GM12872 (cell line): Measurements from ENCODE around the gene SPOCD1.

ENCODE experiments used
- CTCF ChIP-seq: IDR thresholded peaks from 3 replicates; pipeline ENCODE4 v1.5.1; 2011; ENCODE audit warnings: low read depth, mild to moderate bottlenecking, low read length, moderate library complexity; ENCODE audit not compliant: insufficient read depth

The SPOCD1 gene

GRCh38 chr1:31778763-31779488 lies 36.9 kb downstream of the SPOCD1 start:
- TF ChIP-seq CTCF, result no peak

GRCh38 chr1:31776516-31776915 lies 39.3 kb downstream of the SPOCD1 start:
- no peak for TF ChIP-seq CTCF

DNA sequence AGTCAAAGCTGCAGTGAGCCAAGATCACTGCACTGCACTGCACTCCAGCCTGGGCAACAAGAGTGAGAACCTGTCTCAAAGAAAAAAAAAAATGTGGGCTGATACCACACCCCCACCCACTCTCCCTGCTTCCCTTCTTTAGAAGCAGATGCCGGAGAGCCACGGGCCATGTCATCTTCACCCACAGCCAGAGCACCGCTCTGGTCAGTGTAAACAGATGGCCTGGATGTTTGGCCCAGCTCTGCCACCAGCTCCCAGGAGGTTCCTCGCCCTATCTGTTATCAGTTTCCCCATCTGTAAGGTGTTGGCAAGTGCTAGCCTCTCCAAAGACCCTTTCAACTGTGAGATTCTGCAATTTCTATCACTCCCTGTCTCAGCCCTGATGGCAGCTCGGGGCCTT lies 39.8 kb downstream of the SPOCD1 start:
- no peak for TF ChIP-seq CTCF

DNA sequence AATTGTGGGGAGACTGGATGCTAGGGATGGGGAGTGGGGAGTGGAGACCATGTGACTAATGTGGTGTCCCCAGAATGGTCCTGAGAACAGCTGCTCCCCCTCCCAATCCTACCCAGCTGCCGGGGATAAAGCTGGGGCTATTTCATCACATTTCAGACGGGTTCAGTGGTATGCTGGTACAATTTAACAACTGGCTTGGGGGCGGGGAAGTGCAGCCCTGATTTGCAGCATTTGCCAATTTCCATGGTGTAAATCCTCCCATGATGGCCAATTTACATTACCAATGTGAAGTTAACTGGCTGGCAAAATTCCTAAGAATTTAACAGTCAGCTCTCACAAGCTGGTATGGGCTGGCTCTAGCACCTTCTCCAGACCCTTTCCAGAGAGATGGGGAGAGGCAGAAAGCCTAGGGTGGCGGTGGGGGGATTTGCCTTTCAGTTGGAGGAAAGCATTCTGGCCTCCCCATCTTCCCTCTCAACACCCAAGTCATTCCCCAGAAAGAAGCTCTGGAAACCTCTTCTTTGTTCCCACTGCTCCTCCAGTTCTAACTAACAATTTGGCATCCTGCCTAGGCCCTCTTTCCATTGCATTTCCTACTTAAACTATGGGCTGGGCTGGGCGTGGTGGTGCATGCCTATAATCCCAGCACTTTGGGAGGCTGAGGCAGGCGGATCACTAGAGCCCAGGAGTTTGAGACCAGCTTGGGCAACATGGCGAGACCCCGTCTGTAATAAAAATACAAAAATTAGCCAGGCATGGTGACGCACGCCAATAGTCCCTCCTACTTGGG lies 40.4 kb downstream of the SPOCD1 start:
- no peak for TF ChIP-seq CTCF

GRCh38 chr1:31774495-31774894 lies 41.3 kb downstream of the SPOCD1 start:
- no peak for TF ChIP-seq CTCF

DNA sequence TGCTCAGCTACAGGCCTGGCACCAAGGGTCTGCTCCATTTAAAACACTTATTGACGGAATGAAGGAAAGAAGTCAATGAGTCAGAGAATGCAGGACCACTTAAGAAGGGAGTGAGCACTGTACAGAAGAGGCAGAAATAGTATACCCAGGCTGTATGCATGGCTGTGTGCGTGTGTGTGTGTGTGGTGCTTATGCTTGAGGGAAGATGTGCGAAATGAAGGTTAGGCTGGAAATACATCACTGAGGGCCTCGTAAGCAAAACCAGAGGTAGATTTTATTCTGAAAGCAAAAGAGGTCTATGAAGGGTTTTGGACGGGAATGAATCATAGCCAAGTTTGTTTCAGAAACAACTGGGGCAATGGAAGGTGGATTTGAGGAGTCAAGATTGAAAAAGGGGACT lies 42.0 kb downstream of the SPOCD1 start:
- no peak for TF ChIP-seq CTCF

DNA sequence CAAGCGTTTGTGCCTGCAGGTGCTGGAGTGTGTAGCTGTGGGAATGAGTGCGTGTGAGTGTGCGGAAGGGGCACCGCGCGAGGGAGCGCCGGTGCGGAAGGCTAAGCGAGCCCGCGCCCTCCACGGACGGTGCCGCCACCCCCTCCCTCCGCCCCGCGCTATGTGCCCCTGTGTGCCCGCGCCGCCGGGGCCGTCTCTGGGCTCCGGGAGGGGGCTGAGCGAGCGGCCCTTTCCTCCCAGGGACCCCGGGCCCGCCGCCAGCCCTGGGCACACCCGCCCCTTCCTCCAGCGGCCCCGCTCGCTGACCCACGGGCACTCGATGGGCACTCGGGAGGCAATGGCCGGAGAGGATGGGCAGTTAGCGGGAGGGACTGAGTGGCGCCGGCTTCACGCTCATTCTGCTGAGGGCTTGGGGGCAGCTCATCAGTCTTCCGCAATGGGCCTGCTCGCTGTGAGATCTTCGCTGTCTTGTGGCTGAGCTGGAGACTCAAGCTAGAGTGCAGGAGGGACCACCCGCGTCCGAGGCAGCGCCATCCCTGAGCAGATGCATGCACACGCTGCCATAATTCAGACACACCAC lies 43.1 kb downstream of the SPOCD1 start:
- no peak for TF ChIP-seq CTCF
